Ovary (tissue), 9 donors: ENCODE data around the gene SEC24A. TPM values are rescaled to one million over a fixed set of nuclear protein-coding genes. Genes with fewer than 3 reads are reported as not detected.
"Not testable (repeated sequence)": the region's sequence is repeated elsewhere in the genome, so short reads cannot be mapped to it uniquely, and the experiment has no call there.

ENCODE experiments used
- DNase-seq, 5 donors: peaks; one replicate each; pipeline ENCODE4 v3.0.0-alpha.2; 2019 to 2020
- H3K27ac ChIP-seq, 2 donors: fragments of 200-600 bp; one replicate each; pipeline versions ENCODE4 v1.5.1 to v1.8.0; 2019 to 2022
- H3K27me3 ChIP-seq: fragments of 200-600 bp; one replicate; pipeline ENCODE4 v1.8.0; 2022
- H3K36me3 ChIP-seq: fragments of 200-600 bp; sonication (generic); one replicate; pipeline ENCODE4 v1.5.1; 2019
- H3K4me1 ChIP-seq: one replicate; pipeline ENCODE4 v1.8.1; 2013; ENCODE audit warnings: mild to moderate bottlenecking, moderate library complexity; ENCODE audit not compliant: insufficient read depth
- H3K4me3 ChIP-seq: fragments of 200-600 bp; sonication (generic); one replicate; pipeline ENCODE4 v1.5.1; 2017
- H3K9me3 ChIP-seq, 2 donors: fragments of 200-600 bp in 1 of 2; sonication (generic) in 1 of 2; one replicate each; pipeline versions ENCODE4 v1.5.1 to v1.8.1; 2013 to 2019; ENCODE audit warnings: mild to moderate bottlenecking in 1 of 2, moderate library complexity in 1 of 2
- EP300 ChIP-seq: sonication (generic); formaldehyde crosslinking; IDR thresholded peaks from one replicate; pipeline ENCODE4 v1.6.1; 2017; ENCODE audit warnings: antibody characterized with exemption
- POLR2A ChIP-seq: fragments of 450-650 bp; IDR thresholded peaks from one replicate; pipeline ENCODE4 v1.6.1; 2017; ENCODE audit warnings: antibody characterized with exemption, mild to moderate bottlenecking, moderate library complexity
- WGBS, 3 donors: extraction: QIAGEN DNeasy Blood & Tissue Kit in 1 of 3; methylation state at CpG; one replicate each; pipeline versions ENCODE4 v1.1.5 to v1.1.7; 2013 to 2017; 5-methylcytosine and 5-hydroxymethylcytosine counted together
- intact Hi-C, 4 donors: fragments of 100-400 bp; cut with DNase I; formaldehyde crosslinking; loops; one replicate each; pipeline versions ENCODE4 v1.11.0 to v1.15.1; 2022 to 2023
- polyA plus RNA-seq, 2 donors: library from polyadenylated mRNA; stranded (reverse); fragments of 200-250 nt in 1 of 2; fragments of 350-450 nt in 1 of 2; fragmentation: Illumina TruSeq in 1 of 2; extraction: RNeasy Lipid Tissue Mini Kit (QIAGEN cat#74804) in 1 of 2; gene quantifications; one replicate each; pipeline ENCODE4 v1.2.3, GENCODE V29; 2013 to 2014
- total RNA-seq, 7 donors: library from RNA; depleted of rRNA in 2 of 7; stranded (reverse); fragments of >200 nt in 2 of 7; fragmentation: NEBNext Ultra II Directional in 3 of 7; extraction: Animal tissue kit (Norgen Biotek cat#: 25700) in 3 of 7; gene quantifications; one replicate each; pipeline versions ENCODE4 v1.1.0 to v1.2.4, GENCODE V29; 2016 to 2023
- TF ChIP-seq, protein P1 (sequence below), 3 donors: fragments of 450-650 bp in 2 of 3; fragments of 200-600 bp in 1 of 3; IDR thresholded peaks; one replicate each; pipeline versions ENCODE4 v1.5.1 to v1.8.0; 2016 to 2022; ENCODE audit warnings: antibody characterized with exemption in 3 of 3, mild to moderate bottlenecking in 1 of 3
- donor health status: DM: no; HTN: no; CAD: no; lungs with moderate emphysema.
- donor health status: DM: no; HTN: no; CAD: no.
- donor health status: Bipolar disorder and iron deficiency.
- donor health status: DM: yes; HTN: yes; CAD: no.
- donor health status: DM: no; HTN: no; CAD: no.
- donor health status: DM: yes; HTN: yes; CAD: no.

Gene SEC24A
- total and polyA plus RNA-seq, 9 donors = 5.0 to 22.3 (median 14.7) TPM

DNA sequence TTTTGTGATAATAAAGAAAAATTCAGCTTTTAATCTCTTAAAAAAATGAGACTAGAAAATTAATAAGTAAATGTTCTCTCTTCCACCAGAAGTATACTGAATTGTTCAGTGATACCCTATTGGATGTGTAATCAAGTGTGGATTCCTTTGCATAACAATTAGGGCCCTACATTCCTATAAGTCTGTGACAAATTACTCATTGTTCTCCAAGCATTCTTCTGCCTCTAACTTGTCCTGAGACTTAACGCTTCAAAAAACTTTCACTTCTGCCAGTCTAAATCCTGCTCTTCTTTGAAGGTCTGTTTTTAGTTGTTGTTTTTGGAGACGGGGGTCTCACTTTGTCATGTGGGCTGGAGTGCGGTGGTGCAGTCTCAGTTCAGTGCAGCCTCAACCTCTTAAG, 100.8 kb downstream of the SEC24A start:
- TF ChIP-seq EP300 (no peak), POLR2A (no peak)
- TF ChIP-seq, protein P1, sequence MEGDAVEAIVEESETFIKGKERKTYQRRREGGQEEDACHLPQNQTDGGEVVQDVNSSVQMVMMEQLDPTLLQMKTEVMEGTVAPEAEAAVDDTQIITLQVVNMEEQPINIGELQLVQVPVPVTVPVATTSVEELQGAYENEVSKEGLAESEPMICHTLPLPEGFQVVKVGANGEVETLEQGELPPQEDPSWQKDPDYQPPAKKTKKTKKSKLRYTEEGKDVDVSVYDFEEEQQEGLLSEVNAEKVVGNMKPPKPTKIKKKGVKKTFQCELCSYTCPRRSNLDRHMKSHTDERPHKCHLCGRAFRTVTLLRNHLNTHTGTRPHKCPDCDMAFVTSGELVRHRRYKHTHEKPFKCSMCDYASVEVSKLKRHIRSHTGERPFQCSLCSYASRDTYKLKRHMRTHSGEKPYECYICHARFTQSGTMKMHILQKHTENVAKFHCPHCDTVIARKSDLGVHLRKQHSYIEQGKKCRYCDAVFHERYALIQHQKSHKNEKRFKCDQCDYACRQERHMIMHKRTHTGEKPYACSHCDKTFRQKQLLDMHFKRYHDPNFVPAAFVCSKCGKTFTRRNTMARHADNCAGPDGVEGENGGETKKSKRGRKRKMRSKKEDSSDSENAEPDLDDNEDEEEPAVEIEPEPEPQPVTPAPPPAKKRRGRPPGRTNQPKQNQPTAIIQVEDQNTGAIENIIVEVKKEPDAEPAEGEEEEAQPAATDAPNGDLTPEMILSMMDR (IDR thresholded peaks at IDR 0.05) = no peak
- DNase-seq = no peak
- H3K27ac ChIP-seq = no peak overlapping the region
- H3K27me3 ChIP-seq = no peaks in the 10 kb centered on the region
- no peaks in the 10 kb centered on the region for H3K4me1 ChIP-seq
- WGBS, 3 donors = 87 to 96% (median 87%) methylated on average over 3 of the region's 3 CpGs
- H3K36me3 ChIP-seq = no peaks in the 10 kb centered on the region
- H3K4me3 ChIP-seq = no peak overlapping the region
- intact Hi-C loops = loop anchor here in 1 of 4 donors (10.0 kb wide), 1 partner anchor 155 kb away; the partner anchor contains the start of gene PCBD2
- H3K9me3 ChIP-seq = no peaks in the 10 kb centered on the region

DNA sequence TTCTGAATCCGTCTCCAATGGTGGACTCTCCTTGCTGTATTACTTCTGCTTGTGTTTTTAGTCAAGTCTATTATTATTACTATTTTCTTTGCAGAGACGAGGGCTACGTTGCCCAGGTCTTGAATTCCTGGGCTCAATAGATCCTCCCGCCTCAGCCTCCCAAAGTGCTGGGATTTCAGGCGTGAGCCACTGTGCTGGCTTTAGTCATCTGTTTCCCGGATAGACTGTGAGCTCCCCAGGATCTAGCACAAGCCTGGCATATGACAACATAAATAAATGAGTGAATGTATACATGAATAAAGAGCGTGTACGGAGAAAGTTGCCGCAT, 109.6 kb downstream of the SEC24A start:
- TF ChIP-seq EP300 = no peak
- TF ChIP-seq, protein P1 (IDR thresholded peaks at IDR 0.05) = no peak
- no peak for TF ChIP-seq POLR2A
- Histone ChIP-seq H3K27ac (no peak overlapping the region), H3K4me3 (peak overlapping the region; percentile 58), H3K9me3 (no peaks in the 10 kb centered on the region), H3K4me1 (peaks cover 4% of the 10 kb centered on the region), H3K27me3 (no peaks in the 10 kb centered on the region), H3K36me3 (no peaks in the 10 kb centered on the region)
- no peak for DNase-seq
- WGBS, 3 donors = 11 to 15% (median 12%) methylated on average over 9 of the region's 9 CpGs
- intact Hi-C loops = no loop called here

DNA sequence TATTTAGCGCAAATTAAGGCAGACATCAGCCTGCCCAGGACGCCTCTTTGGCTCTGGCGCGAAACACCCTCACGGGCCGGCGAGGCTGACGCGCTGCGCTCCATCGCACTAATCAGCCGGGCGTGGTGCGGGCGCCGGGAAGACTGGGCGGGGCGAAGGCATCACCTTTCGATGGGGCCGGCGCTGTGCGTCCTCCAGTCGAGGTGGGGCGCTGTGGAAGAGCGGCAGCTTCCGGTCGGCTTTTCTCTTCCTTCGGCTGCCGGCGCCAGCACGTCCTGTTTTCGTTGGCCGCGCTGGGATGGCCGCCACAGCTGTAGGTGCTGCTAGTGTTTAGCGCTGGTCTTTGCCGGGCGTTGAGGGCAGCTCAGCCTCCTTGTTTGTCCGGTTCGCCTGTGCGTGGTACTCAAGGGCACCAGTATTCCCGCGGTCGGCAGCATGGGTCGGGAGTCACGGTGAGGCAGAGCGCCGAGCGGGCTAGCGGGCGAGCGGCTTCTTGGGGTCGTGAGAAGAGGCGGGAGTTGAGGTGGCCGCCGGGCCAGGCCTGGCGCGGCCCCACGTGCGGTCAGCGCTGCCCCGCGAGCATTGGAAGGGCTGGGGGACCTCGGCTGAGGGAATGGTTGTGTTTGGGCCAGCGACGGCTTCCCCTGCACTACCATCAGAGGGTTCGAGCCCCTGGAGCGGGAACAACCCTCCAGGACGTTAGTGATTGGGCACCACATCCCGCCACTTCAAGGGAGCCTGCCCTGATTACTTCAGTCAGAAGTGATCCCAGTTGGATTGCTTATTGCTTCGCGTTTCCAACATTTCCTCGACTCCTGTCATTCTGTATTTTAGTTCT, 110.1 kb downstream of the SEC24A start, which contains the start of gene DDX46:
DDX46 (plus strand) TSS at position 276 of the 838 bp plus-strand sequence; CDS start at position 436, 160 bp downstream.
- Histone ChIP-seq H3K9me3 (no peaks in the 10 kb centered on the region), H3K27me3 (no peaks in the 10 kb centered on the region), H3K4me3 (peak within 1 kb of the TSS; percentile 58), H3K27ac (no peak within 1 kb of the TSS), H3K4me1 (peaks cover 4% of the 10 kb centered on the region), H3K36me3 (no peaks in the 10 kb centered on the region)
- TF ChIP-seq EP300 (no peak), POLR2A (no peak)
- TF ChIP-seq, protein P1 (IDR thresholded peaks at IDR 0.05) = peak; percentile 43 to 79 (median 75)
- peak; percentile 88 to 96 (median 93) for DNase-seq
- WGBS, 3 donors = 0 to 1% (median 0%) methylated on average over 61 to 73 of the region's 73 CpGs
- intact Hi-C loops = no loop called here

DNA sequence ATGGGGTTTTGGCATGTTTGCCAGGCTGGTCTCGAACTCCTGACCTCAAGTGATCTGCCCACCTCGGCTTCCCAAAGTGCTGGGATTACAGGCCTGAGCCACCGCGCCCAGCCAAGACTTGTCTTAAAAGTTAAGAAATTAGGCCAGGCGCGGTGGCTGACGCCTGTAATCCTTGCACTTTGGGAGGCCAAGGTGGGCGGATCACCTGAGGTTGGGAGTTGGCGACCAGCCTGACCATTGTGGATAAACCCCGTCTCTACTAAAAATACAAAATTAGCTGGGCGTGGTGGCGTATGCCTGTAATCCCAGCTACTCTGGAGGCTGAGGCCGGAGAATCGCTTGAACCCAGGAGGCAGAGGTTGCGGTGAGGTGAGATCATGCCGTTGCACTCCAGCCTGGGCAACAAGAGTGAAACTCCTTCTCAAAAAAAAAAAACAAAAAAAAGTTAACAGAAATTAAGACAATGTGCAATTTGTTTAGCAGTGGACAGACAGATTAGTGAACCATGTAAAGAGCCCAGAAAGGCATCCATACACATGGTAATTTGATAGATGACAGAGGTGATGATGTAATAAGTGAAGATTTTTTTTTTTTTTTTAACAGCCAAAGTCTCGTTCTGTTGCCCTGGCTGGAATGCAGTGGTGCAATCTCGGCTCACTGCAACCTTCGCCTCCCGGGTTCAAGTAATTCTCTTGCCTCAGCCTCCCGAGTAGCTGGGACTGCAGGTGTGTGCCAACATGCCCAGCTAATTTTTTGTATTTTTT, 119.1 kb downstream of the SEC24A start:
- DNase-seq, H3K4me1 ChIP-seq, H3K9me3 ChIP-seq, H3K27me3 ChIP-seq, H3K4me3 ChIP-seq, H3K36me3 ChIP-seq, H3K27ac ChIP-seq, intact Hi-C loops: not testable (repeated sequence)
- 94 to 95% (median 95%) methylated on average over 21 of the region's 21 CpGs for WGBS, 3 donors
